Hematopoietic multipotent progenitor cell treated with erythropoietin and hydrocortisone succinate and interleukin-3 and kit ligand, for 17 days (in vitro differentiated cells): ENCODE results near the gene TRERF1.
"Not testable (repeated sequence)": the region's sequence is repeated elsewhere in the genome, so short reads cannot be mapped to it uniquely, and the experiment has no call there.

Experiments used
- DNase-seq: peaks from one replicate; pipeline ENCODE4 v3.0.0-alpha.2; 2015; ENCODE audit warnings: low spot score

The TRERF1 gene

GRCh38 chr6:42449917-42450476 is 1.7 kb downstream of the TRERF1 start:
- DNase-seq, result no peak

- DNase-seq, result no peak
Measured at GRCh38 chr6:42448927-42449659, 2.6 kb downstream of the TRERF1 start.

- no peak for DNase-seq
Measured at GRCh38 chr6:42448391-42448790, 3.3 kb downstream of the TRERF1 start.

- DNase-seq, result no peak
Measured at GRCh38 chr6:42446996-42447395, 4.7 kb downstream of the TRERF1 start.

- no peak for DNase-seq
Measured at GRCh38 chr6:42446370-42446769, 5.4 kb downstream of the TRERF1 start.

GRCh38 chr6:42445955-42446354 is 5.8 kb downstream of the TRERF1 start:
- DNase-seq, result not testable (repeated sequence)

GRCh38 chr6:42443312-42444060 is 8.2 kb downstream of the TRERF1 start:
- DNase-seq, result no peak

- DNase-seq, result no peak
Measured at GRCh38 chr6:42441697-42442081, 10.0 kb downstream of the TRERF1 start.

- no peak for DNase-seq
Measured at GRCh38 chr6:42440778-42441696, 10.7 kb downstream of the TRERF1 start.

- DNase-seq, result no peak
Measured at GRCh38 chr6:42440027-42440426, 11.7 kb downstream of the TRERF1 start.

- DNase-seq, result no peak
Measured at GRCh38 chr6:42436825-42437224, 14.9 kb downstream of the TRERF1 start.

GRCh38 chr6:42434237-42434636 is 17.5 kb downstream of the TRERF1 start:
- no peak for DNase-seq

GRCh38 chr6:42433409-42433808 is 18.3 kb downstream of the TRERF1 start:
- DNase-seq, result no peak

- DNase-seq, result no peak
Measured at GRCh38 chr6:42431877-42432276, 19.8 kb downstream of the TRERF1 start.

- DNase-seq, result no peak
Measured at GRCh38 chr6:42431356-42431755, 20.4 kb downstream of the TRERF1 start.

GRCh38 chr6:42429836-42430235 is 21.9 kb downstream of the TRERF1 start:
- DNase-seq, result no peak

- DNase-seq, result no peak
Measured at GRCh38 chr6:42429042-42429585, 22.6 kb downstream of the TRERF1 start.

- no peak for DNase-seq
Measured at GRCh38 chr6:42428326-42429041, 23.2 kb downstream of the TRERF1 start.

GRCh38 chr6:42427871-42428270 is 23.9 kb downstream of the TRERF1 start:
- DNase-seq, result no peak

- no peak for DNase-seq
Measured at GRCh38 chr6:42426191-42426590, 25.5 kb downstream of the TRERF1 start.

- DNase-seq, result no peak
Measured at GRCh38 chr6:42424906-42425474, 26.7 kb downstream of the TRERF1 start.
